ENCODE data around the gene PTPN3. TPM values are rescaled to one million over a fixed set of nuclear protein-coding genes. Genes with fewer than 3 reads are reported as not detected.
"Not testable (repeated sequence)": the region's sequence is repeated elsewhere in the genome, so short reads cannot be mapped to it uniquely, and the experiment has no call there.

The PTPN3 gene
- total and polyA plus RNA-seq, 12 donors, result 3.1 to 70.7 (median 49.6) TPM

DNA sequence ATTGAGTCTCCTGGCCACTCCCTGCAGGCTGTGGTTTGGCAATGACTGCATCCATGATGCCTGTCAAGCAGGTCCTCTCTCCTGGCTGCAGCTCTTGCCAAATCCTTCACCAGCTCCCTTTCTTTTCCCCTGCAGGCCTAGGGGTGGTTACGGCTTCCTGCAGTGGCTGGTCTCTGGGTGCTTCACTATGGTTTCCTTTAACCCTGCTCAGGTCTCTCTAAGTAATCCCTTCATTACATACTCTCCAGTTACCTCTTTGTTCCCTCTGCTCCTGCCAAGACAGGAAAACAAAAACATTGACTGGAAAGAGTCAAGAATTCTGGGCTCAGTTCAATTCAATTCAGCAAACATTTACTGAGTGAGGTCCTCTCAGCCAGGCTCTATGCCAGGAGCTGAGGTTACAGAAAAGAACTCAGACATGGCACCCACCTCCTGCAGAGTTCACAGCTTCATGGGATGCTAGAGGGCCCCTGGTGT, 19.8 kb upstream of the PTPN3 start:
- ATAC-seq, result no peak

GRCh38 chr9:109513871-109514270, 15.8 kb upstream of the PTPN3 start:
- intact Hi-C loops (cut with DNase I), result loop anchor here in 1 of 10 donors (10.0 kb wide), 1 partner anchor 69 kb away; no protein-coding TSS in a partner anchor
- no peaks in the 10 kb centered on the region for H3K36me3 ChIP-seq
- H3K4me1 ChIP-seq, result no peaks in the 10 kb centered on the region
- WGBS, 2 donors, result 78 to 81% methylated on average over 3 of the region's 3 CpGs
- H3K4me3 ChIP-seq, result no peak overlapping the region
- no peak overlapping the region for H3K27ac ChIP-seq
- TF ChIP-seq, protein P1, sequence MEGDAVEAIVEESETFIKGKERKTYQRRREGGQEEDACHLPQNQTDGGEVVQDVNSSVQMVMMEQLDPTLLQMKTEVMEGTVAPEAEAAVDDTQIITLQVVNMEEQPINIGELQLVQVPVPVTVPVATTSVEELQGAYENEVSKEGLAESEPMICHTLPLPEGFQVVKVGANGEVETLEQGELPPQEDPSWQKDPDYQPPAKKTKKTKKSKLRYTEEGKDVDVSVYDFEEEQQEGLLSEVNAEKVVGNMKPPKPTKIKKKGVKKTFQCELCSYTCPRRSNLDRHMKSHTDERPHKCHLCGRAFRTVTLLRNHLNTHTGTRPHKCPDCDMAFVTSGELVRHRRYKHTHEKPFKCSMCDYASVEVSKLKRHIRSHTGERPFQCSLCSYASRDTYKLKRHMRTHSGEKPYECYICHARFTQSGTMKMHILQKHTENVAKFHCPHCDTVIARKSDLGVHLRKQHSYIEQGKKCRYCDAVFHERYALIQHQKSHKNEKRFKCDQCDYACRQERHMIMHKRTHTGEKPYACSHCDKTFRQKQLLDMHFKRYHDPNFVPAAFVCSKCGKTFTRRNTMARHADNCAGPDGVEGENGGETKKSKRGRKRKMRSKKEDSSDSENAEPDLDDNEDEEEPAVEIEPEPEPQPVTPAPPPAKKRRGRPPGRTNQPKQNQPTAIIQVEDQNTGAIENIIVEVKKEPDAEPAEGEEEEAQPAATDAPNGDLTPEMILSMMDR (IDR thresholded peaks at IDR 0.05), result no peak
- DNase-seq (no peak), ATAC-seq (no peak)
- H3K27me3 ChIP-seq, result peaks cover 0 to 4% (median 0%) of the 10 kb centered on the region in 7 donors
- no peaks in the 10 kb centered on the region for H3K9me3 ChIP-seq

More for the DNA sequence above, 19.8 kb upstream of the PTPN3 start:
- no peaks in the 10 kb centered on the region for H3K4me1 ChIP-seq
- 87 to 100% methylated on average over 1 of the region's 1 CpG for WGBS, 2 donors
- intact Hi-C loops (cut with DNase I), result loop anchor here in 5 of 10 donors (2.0 to 10.0 kb wide), 5 partner anchors 46 to 276 kb away; no protein-coding TSS in a partner anchor
- H3K9me3 ChIP-seq, result no peaks in the 10 kb centered on the region
- TF ChIP-seq, protein P1 (IDR thresholded peaks at IDR 0.05), result no peak
- peaks cover 0 to 2% (median 0%) of the 10 kb centered on the region in 7 donors for H3K27me3 ChIP-seq
- H3K36me3 ChIP-seq, result no peaks in the 10 kb centered on the region
- H3K27ac ChIP-seq, result no peak overlapping the region
- no peak overlapping the region for H3K4me3 ChIP-seq
- DNase-seq, result no peak

- H3K36me3 ChIP-seq, result no peaks in the 10 kb centered on the region
- H3K4me3 ChIP-seq, result no peak overlapping the region
- no peak overlapping the region for H3K27ac ChIP-seq
- DNase-seq (no peak), ATAC-seq (no peak)
- intact Hi-C loops (cut with DNase I), result loop anchor here in 1 of 10 donors (10.0 kb wide), 1 partner anchor 67 kb away; no protein-coding TSS in a partner anchor
- H3K4me1 ChIP-seq, result no peaks in the 10 kb centered on the region
- TF ChIP-seq, protein P1 (IDR thresholded peaks at IDR 0.05), result no peak
- WGBS, 2 donors, result 84% methylated on average over 4 of the region's 4 CpGs
- peaks cover 0 to 4% (median 0%) of the 10 kb centered on the region in 7 donors for H3K27me3 ChIP-seq
- no peaks in the 10 kb centered on the region for H3K9me3 ChIP-seq
Measured at GRCh38 chr9:109512170-109512756, 14.2 kb upstream of the PTPN3 start.

DNA sequence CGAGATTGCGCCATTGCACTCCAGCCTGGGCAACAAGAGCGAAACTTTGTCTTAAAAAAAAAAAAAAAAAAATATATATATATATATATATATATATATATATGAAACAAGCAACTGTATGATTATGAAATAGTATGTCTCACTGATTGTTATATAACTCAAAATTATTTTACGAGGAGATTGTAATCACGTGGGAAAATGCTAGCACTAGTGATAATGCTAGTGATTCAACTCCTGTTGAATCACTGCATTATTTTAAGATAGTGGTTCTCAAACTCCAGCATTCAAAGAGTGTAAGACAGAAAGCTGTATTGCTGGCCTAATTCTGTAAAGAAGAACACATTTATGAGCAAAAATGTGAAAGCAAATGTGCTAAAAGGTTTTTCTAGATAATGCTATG, 12.4 kb upstream of the PTPN3 start:
- no peaks in the 10 kb centered on the region for H3K9me3 ChIP-seq
- TF ChIP-seq, protein P1 (IDR thresholded peaks at IDR 0.05), result no peak
- intact Hi-C loops (cut with DNase I), result loop anchor here in 1 of 10 donors (10.0 kb wide), 1 partner anchor 66 kb away; no protein-coding TSS in a partner anchor
- 82 to 83% methylated on average over 5 of the region's 5 CpGs for WGBS, 2 donors
- no peak overlapping the region for H3K4me3 ChIP-seq
- no peaks in the 10 kb centered on the region for H3K4me1 ChIP-seq
- H3K27ac ChIP-seq, result no peak overlapping the region
- H3K36me3 ChIP-seq, result no peaks in the 10 kb centered on the region
- peaks cover 0 to 4% (median 0%) of the 10 kb centered on the region in 7 donors for H3K27me3 ChIP-seq
- DNase-seq, result no peak
- no peak for ATAC-seq

GRCh38 chr9:109510042-109510441, 11.9 kb upstream of the PTPN3 start:
- H3K9me3 ChIP-seq, DNase-seq, H3K4me3 ChIP-seq, H3K4me1 ChIP-seq, H3K27ac ChIP-seq, H3K27me3 ChIP-seq, H3K36me3 ChIP-seq, ATAC-seq: not testable (repeated sequence)
- intact Hi-C loops (cut with DNase I), result loop anchor here in 1 of 10 donors (10.0 kb wide), 1 partner anchor 65 kb away; no protein-coding TSS in a partner anchor
- whole genome bisulfite sequencing, 2 donors, result 77 to 81% methylated on average over 4 of the region's 4 CpGs

Measured in heart right ventricle (tissue), 16 donors.